SK-N-SH treated with all-trans-retinoic acid at 6 μM for 48 hours (cell line): ENCODE results near the gene PIK3C2B.

Source experiments
- ARNTL ChIP-seq: fragments of 450-650 bp; formaldehyde crosslinking; IDR thresholded peaks from 2 replicates; pipeline ENCODE4 v1.5.0; 2020; ENCODE audit warnings: low read depth, mild to moderate bottlenecking, moderate library complexity, borderline replicate concordance
- BACH2 ChIP-seq: fragments of 250-450 bp; sonication (Bioruptor Pico); IDR thresholded peaks from 2 replicates; pipeline ENCODE4 v1.9.0; 2021; ENCODE audit warnings: mild to moderate bottlenecking, borderline replicate concordance
- CSDC2 ChIP-seq: fragments of 250-450 bp; sonication (Bioruptor Pico); IDR thresholded peaks from 2 replicates; pipeline ENCODE4 v1.5.0; 2020; ENCODE audit warnings: mild to moderate bottlenecking, moderate library complexity
- ESRRG ChIP-seq: fragments of 250-450 bp; sonication (Bioruptor Pico); IDR thresholded peaks from 2 replicates; pipeline ENCODE4 v1.6.1; 2021; ENCODE audit warnings: mild to moderate bottlenecking
- ISL1 ChIP-seq: fragments of 250-450 bp; sonication (Bioruptor Pico); IDR thresholded peaks from 2 replicates; pipeline ENCODE4 v2.1.2; 2022; ENCODE audit warnings: mild to moderate bottlenecking, moderate library complexity
- RARB ChIP-seq: fragments of 250-450 bp; sonication (Bioruptor Pico); IDR thresholded peaks from 2 replicates; pipeline ENCODE4 v1.8.0; 2021; ENCODE audit warnings: mild to moderate bottlenecking, moderate library complexity
- SNAI2 ChIP-seq: fragments of 250-450 bp; sonication (Bioruptor Pico); IDR thresholded peaks from 2 replicates; pipeline ENCODE4 v1.5.0; 2020; ENCODE audit warnings: mild to moderate bottlenecking, moderate library complexity
- TCF4 ChIP-seq: fragments of 250-450 bp; sonication (Bioruptor Pico); IDR thresholded peaks from 2 replicates; pipeline ENCODE4 v1.8.0; 2021; ENCODE audit warnings: mild to moderate bottlenecking, moderate library complexity, borderline replicate concordance
- ZC3H10 ChIP-seq: fragments of 250-450 bp; sonication (Bioruptor Pico); IDR thresholded peaks from 2 replicates; pipeline ENCODE4 v1.5.1; 2021; ENCODE audit warnings: mild to moderate bottlenecking, moderate library complexity
- TF ChIP-seq, protein P1 (sequence below): fragments of 250-450 bp; sonication (Bioruptor Pico); IDR thresholded peaks from 2 replicates; pipeline ENCODE4 v1.5.1; 2020; ENCODE audit warnings: low read depth, mild to moderate bottlenecking, moderate library complexity
- TF ChIP-seq, protein P2 (sequence below): fragments of 250-450 bp; sonication (Bioruptor Pico); IDR thresholded peaks from 2 replicates; pipeline ENCODE4 v1.5.1; 2021; ENCODE audit warnings: mild to moderate bottlenecking, moderate library complexity

- no peak for TF ChIP-seq ESRRG (CRISPR knock-in tag)
- TF ChIP-seq TCF4 = no peak
- TF ChIP-seq ISL1 (CRISPR knock-in tag) = no peak
- no peak for TF ChIP-seq ZC3H10 (CRISPR knock-in tag)
- no peak for TF ChIP-seq RARB (CRISPR knock-in tag)
- TF ChIP-seq, protein P1, sequence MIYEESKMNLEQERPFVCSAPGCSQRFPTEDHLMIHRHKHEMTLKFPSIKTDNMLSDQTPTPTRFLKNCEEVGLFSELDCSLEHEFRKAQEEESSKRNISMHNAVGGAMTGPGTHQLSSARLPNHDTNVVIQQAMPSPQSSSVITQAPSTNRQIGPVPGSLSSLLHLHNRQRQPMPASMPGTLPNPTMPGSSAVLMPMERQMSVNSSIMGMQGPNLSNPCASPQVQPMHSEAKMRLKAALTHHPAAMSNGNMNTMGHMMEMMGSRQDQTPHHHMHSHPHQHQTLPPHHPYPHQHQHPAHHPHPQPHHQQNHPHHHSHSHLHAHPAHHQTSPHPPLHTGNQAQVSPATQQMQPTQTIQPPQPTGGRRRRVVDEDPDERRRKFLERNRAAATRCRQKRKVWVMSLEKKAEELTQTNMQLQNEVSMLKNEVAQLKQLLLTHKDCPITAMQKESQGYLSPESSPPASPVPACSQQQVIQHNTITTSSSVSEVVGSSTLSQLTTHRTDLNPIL (CRISPR knock-in tag) = no peak
- no peak for TF ChIP-seq BACH2 (CRISPR knock-in tag)
- TF ChIP-seq SNAI2 = no peak
- TF ChIP-seq, protein P2, sequence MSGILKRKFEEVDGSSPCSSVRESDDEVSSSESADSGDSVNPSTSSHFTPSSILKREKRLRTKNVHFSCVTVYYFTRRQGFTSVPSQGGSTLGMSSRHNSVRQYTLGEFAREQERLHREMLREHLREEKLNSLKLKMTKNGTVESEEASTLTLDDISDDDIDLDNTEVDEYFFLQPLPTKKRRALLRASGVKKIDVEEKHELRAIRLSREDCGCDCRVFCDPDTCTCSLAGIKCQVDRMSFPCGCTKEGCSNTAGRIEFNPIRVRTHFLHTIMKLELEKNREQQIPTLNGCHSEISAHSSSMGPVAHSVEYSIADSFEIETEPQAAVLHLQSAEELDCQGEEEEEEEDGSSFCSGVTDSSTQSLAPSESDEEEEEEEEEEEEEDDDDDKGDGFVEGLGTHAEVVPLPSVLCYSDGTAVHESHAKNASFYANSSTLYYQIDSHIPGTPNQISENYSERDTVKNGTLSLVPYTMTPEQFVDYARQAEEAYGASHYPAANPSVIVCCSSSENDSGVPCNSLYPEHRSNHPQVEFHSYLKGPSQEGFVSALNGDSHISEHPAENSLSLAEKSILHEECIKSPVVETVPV (CRISPR knock-in tag) = no peak
- TF ChIP-seq CSDC2 (CRISPR knock-in tag) = no peak
- no peak for TF ChIP-seq ARNTL (CRISPR knock-in tag)
Measured at GRCh38 chr1:204502241-204502640, 7.6 kb upstream of the PIK3C2B start.
